ENCODE results near the gene KANSL1L.

DNA sequence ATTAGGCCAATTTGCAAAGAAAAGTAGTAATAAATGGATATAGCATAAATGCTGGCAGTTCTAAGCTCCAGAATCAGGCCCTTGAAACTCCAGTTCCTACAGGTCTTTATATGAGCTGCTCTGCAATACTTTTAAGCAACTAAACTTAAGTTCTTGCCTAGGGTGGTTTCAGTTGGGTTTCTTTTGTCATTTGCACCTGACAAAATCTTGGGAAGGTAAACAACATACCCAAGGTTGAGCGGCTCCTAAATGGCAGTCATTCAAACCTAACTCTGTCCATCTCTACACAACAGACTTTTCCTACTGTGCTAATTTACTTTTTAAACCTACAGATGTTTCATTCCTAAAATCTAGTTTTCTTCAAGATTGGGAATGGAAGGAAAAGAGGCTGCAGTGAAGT, 9.3 kb upstream of the KANSL1L start:
- no peak for TF ChIP-seq POLR2A (IDR thresholded peaks at IDR 0.05; ENCODE audit: low read depth, low read length)
- TF ChIP-seq TAF1 (IDR thresholded peaks at IDR 0.05; ENCODE audit: low read depth, low read length) = no peak
- no peak for TF ChIP-seq PAX5 (IDR thresholded peaks at IDR 0.05; ENCODE audit: insufficient read depth, low read length, severe bottlenecking)
- no peak for TF ChIP-seq POLR2AphosphoS5 (IDR thresholded peaks at IDR 0.05; ENCODE audit: low read depth, low read length)
- TF ChIP-seq SPI1 (IDR thresholded peaks at IDR 0.05; ENCODE audit: low read depth, low read length) = no peak
- no peak for TF ChIP-seq POU2F2 (IDR thresholded peaks at IDR 0.05; ENCODE audit: low read depth, low read length)
